Astrocyte (in vitro differentiated cells and primary cell): ENCODE results near the gene LRCOL1.

Experiments
- CTCF ChIP-seq: IDR thresholded peaks from 2 replicates; pipeline ENCODE4 v1.5.1; 2011; ENCODE audit warnings: low read depth, mild to moderate bottlenecking, inconsistent platforms, low read length, moderate library complexity; ENCODE audit not compliant: insufficient read depth
- EZH2 ChIP-seq: IDR thresholded peaks from 2 replicates; pipeline ENCODE4 v1.6.1; 2012; ENCODE audit warnings: mild to moderate bottlenecking, low read length, inconsistent platforms; ENCODE audit not compliant: insufficient read depth

- no peak for TF ChIP-seq CTCF
- TF ChIP-seq EZH2 = no peak
These were observed 16.4 kb downstream of the LRCOL1 start for GRCh38 chr12:132593938-132594358.
